Spleen (tissue), 11 donors: ENCODE measurements around the gene EBF4. TPM values are rescaled to one million over a fixed set of nuclear protein-coding genes. Genes with fewer than 3 reads are reported as not detected.
A peak's percentile ranks its signal among the peaks of the same experiment; 100 is the strongest.

Experiments used
- DNase-seq: peaks from one replicate; pipeline ENCODE4 v3.0.0-alpha.2; 2020
- H3K27ac ChIP-seq, 8 donors: fragments of 200-600 bp; sonication (generic) in 7 of 8; 1 replicate in 4 of 8; 2 replicates in 4 of 8; pipeline versions ENCODE4 v1.5.0 to v1.8.0; 2016 to 2021; ENCODE audit warnings: inconsistent platforms in 4 of 8, mild to moderate bottlenecking in 4 of 8, moderate library complexity in 1 of 8
- H3K27me3 ChIP-seq, 7 donors: fragments of 200-600 bp; sonication (generic) in 6 of 7; replicated peaks in 1 of 7; 1 replicate in 4 of 7; 2 replicates in 3 of 7; pipeline versions ENCODE4 v1.5.0 to v1.8.0; 2016 to 2021; ENCODE audit warnings: inconsistent platforms in 3 of 7, mild to moderate bottlenecking in 1 of 7
- H3K36me3 ChIP-seq, 6 donors: fragments of 200-600 bp; sonication (generic) in 5 of 6; 1 replicate in 4 of 6; 2 replicates in 2 of 6; pipeline versions ENCODE4 v1.5.0 to v1.8.0; 2016 to 2021; ENCODE audit warnings: inconsistent platforms in 2 of 6
- H3K4me1 ChIP-seq, 6 donors: fragments of 200-600 bp; sonication (generic) in 5 of 6; 1 replicate in 3 of 6; 2 replicates in 3 of 6; pipeline versions ENCODE4 v1.5.0 to v1.8.0; 2016 to 2021; ENCODE audit warnings: inconsistent platforms in 3 of 6
- H3K4me3 ChIP-seq, 8 donors: fragments of 200-600 bp; sonication (generic) in 7 of 8; 1 replicate in 4 of 8; 2 replicates in 4 of 8; pipeline versions ENCODE4 v1.5.0 to v1.8.0; 2016 to 2021; ENCODE audit warnings: inconsistent platforms in 4 of 8, mild to moderate bottlenecking in 4 of 8, moderate library complexity in 2 of 8
- H3K9me3 ChIP-seq, 8 donors: fragments of 200-600 bp; sonication (generic) in 7 of 8; 1 replicate in 4 of 8; 2 replicates in 4 of 8; pipeline versions ENCODE4 v1.5.0 to v1.8.0; 2016 to 2021; ENCODE audit warnings: inconsistent platforms in 4 of 8
- POLR2A ChIP-seq, 3 donors: fragments of 450-650 bp; IDR thresholded peaks; one replicate each; pipeline ENCODE4 v1.5.1; 2017; ENCODE audit warnings: antibody characterized with exemption in 3 of 3, mild to moderate bottlenecking in 1 of 3
- POLR2AphosphoS5 ChIP-seq, 3 donors: sonication (generic); formaldehyde crosslinking; IDR thresholded peaks; one replicate each; pipeline ENCODE4 v1.5.1; 2017; ENCODE audit warnings: antibody characterized with exemption in 3 of 3
- WGBS, 5 donors: extraction: QIAGEN DNeasy Blood & Tissue Kit in 3 of 5; methylation state at CpG; one replicate each; pipeline versions ENCODE4 v1.1.5 to v1.1.7; 2013 to 2018; 5-methylcytosine and 5-hydroxymethylcytosine counted together
- intact Hi-C: fragments of 100-400 bp; cut with DNase I; formaldehyde crosslinking; loops from one replicate; pipeline ENCODE4 v1.15.0; 2023; ENCODE audit warnings: low total_unique reads
- polyA plus RNA-seq, 3 donors: library from polyadenylated mRNA; stranded (reverse); fragments of 200-250 nt; gene quantifications; one replicate each; pipeline ENCODE4 v1.2.1, GENCODE V29; 2013
- total RNA-seq, 7 donors: library from RNA; depleted of rRNA in 3 of 7; stranded (reverse); fragments of >200 nt in 3 of 7; fragmentation: NEBNext Ultra II Directional in 4 of 7; extraction: Animal tissue kit (Norgen Biotek cat#: 25700) in 4 of 7; gene quantifications; one replicate each; pipeline versions ENCODE4 v1.1.0 to v1.2.1, GENCODE V29; 2016 to 2021
- TF ChIP-seq, protein P1 (sequence below), 11 experiments: fragments of 200-600 bp in 7 of 11; fragments of 450-650 bp in 4 of 11; sonication (generic) in 4 of 11; IDR thresholded peaks in 8 of 11; conservative IDR thresholded peaks in 3 of 11; 1 replicate in 7 of 11; 2 replicates in 4 of 11; pipeline versions ENCODE4 v1.4.0 to v1.8.0; 2016 to 2021; ENCODE audit warnings: antibody characterized with exemption in 11 of 11, inconsistent platforms in 4 of 11, mild to moderate bottlenecking in 1 of 11
- donor health status: healthy with polysubstance abuse.
- donor health status: DM: no; HTN: no; CAD: no; lungs with moderate emphysema.
- donor health status: DM: no; HTN: no; CAD: no.
- donor health status: Bipolar disorder and iron deficiency.
- donor health status: healthy.
- donor health status: DM: no; HTN: no; CAD: no.
- donor health status: DM: yes; HTN: yes; CAD: no.

Gene EBF4
- total and polyA plus RNA-seq, 10 donors: 2.5 to 19.2 (median 6.4) TPM

DNA sequence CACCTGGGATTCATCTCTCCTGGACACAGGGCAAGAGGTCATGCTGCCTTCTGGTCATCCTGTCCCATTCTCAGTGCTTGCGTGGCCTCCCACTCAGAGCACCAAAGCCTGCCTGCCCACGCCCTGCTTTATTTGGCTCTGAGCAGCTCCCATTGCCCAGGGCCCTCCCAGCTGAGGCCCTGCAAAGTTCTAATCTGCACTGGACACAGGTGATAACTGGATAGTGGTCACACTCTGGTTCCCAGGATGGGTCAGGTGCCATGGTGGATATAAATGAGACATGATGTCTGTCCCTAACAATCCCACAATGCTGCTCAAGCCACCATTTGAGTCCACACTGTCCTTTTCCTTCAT is 68.3 kb downstream of the EBF4 start:
- H3K4me3 ChIP-seq: no peak overlapping the region
- H3K27me3 ChIP-seq: peaks cover 0 to 90% (median 13%) of the 10 kb centered on the region in 7 donors
- no peaks in the 10 kb centered on the region for H3K4me1 ChIP-seq
- no peak for TF ChIP-seq POLR2AphosphoS5 (IDR thresholded peaks at IDR 0.05)
- no peak for TF ChIP-seq POLR2A (IDR thresholded peaks at IDR 0.05)
- TF ChIP-seq, protein P1, sequence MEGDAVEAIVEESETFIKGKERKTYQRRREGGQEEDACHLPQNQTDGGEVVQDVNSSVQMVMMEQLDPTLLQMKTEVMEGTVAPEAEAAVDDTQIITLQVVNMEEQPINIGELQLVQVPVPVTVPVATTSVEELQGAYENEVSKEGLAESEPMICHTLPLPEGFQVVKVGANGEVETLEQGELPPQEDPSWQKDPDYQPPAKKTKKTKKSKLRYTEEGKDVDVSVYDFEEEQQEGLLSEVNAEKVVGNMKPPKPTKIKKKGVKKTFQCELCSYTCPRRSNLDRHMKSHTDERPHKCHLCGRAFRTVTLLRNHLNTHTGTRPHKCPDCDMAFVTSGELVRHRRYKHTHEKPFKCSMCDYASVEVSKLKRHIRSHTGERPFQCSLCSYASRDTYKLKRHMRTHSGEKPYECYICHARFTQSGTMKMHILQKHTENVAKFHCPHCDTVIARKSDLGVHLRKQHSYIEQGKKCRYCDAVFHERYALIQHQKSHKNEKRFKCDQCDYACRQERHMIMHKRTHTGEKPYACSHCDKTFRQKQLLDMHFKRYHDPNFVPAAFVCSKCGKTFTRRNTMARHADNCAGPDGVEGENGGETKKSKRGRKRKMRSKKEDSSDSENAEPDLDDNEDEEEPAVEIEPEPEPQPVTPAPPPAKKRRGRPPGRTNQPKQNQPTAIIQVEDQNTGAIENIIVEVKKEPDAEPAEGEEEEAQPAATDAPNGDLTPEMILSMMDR (IDR thresholded peaks at IDR 0.05 in 8 of 11, conservative IDR thresholded peaks at IDR 0.05 in 3 of 11): no peak
- intact Hi-C loops: no loop called here
- H3K9me3 ChIP-seq: no peaks in the 10 kb centered on the region
- no peaks in the 10 kb centered on the region for H3K36me3 ChIP-seq
- H3K27ac ChIP-seq: no peak overlapping the region
- DNase-seq: no peak
- WGBS, 5 donors: 89 to 98% (median 95%) methylated on average over 2 of the region's 2 CpGs

- Histone ChIP-seq H3K4me3 (no peak overlapping the region), H3K27ac (no peak overlapping the region), H3K27me3 (peaks cover 0 to 84% (median 12%) of the 10 kb centered on the region in 7 donors), H3K4me1 (no peaks in the 10 kb centered on the region), H3K36me3 (no peaks in the 10 kb centered on the region), H3K9me3 (no peaks in the 10 kb centered on the region)
- DNase-seq: peak; percentile 5
- 86 to 93% (median 91%) methylated on average over 4 of the region's 4 CpGs for WGBS, 5 donors
- TF ChIP-seq, protein P1 (IDR thresholded peaks at IDR 0.05 in 8 of 11, conservative IDR thresholded peaks at IDR 0.05 in 3 of 11): no peak
- TF ChIP-seq POLR2AphosphoS5 (IDR thresholded peaks at IDR 0.05) (no peak), POLR2A (IDR thresholded peaks at IDR 0.05) (no peak)
- intact Hi-C loops: no loop called here
These were observed 69.3 kb downstream of the EBF4 start for GRCh38 chr20:2761885-2762284.

DNA sequence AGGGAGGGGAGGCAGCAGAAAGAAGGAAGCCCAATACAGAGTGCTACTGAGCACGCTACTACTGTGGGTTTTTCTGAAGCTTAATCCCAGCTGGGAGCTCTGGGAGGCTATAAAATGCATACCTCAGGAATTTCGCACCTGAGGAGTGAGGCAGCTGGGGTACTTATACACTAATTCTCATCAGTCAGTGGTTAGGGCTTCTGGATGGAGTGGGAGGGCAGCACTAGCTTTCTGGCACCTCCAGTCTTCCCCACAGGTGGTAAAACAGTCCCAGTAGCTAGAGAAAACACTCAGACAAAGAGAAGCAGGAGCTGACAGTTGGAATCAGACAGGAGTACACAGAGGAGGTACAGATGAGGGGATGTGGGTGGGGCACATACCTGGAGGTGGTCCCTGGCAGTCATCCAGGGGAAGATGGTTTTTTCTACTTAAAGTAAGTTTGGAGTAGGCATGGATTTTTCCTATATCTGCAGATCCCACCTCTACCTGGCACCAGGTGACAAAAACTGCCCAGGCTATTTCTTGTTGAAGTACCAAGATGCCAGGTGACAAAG is 70.1 kb downstream of the EBF4 start:
- H3K4me3 ChIP-seq: no peak overlapping the region
- H3K36me3 ChIP-seq: no peaks in the 10 kb centered on the region
- peaks cover 0 to 84% (median 12%) of the 10 kb centered on the region in 7 donors for H3K27me3 ChIP-seq
- H3K4me1 ChIP-seq: no peaks in the 10 kb centered on the region
- H3K9me3 ChIP-seq: no peaks in the 10 kb centered on the region
- intact Hi-C loops: no loop called here
- 47 to 72% (median 60%) methylated on average over 2 of the region's 2 CpGs for WGBS, 5 donors
- DNase-seq: peak; percentile 23
- TF ChIP-seq POLR2AphosphoS5 (IDR thresholded peaks at IDR 0.05): no peak
- TF ChIP-seq, protein P1 (IDR thresholded peaks at IDR 0.05 in 8 of 11, conservative IDR thresholded peaks at IDR 0.05 in 3 of 11): no peak
- no peak for TF ChIP-seq POLR2A (IDR thresholded peaks at IDR 0.05)
- no peak overlapping the region for H3K27ac ChIP-seq

GRCh38 chr20:2763186-2763585 is 70.6 kb downstream of the EBF4 start:
- Histone ChIP-seq H3K4me3 (no peak overlapping the region), H3K27me3 (peaks cover 0 to 84% (median 12%) of the 10 kb centered on the region in 7 donors), H3K9me3 (no peaks in the 10 kb centered on the region), H3K36me3 (no peaks in the 10 kb centered on the region), H3K4me1 (no peaks in the 10 kb centered on the region), H3K27ac (no peak overlapping the region)
- no peak for TF ChIP-seq POLR2A (IDR thresholded peaks at IDR 0.05)
- TF ChIP-seq, protein P1 (IDR thresholded peaks at IDR 0.05 in 8 of 11, conservative IDR thresholded peaks at IDR 0.05 in 3 of 11): no peak
- TF ChIP-seq POLR2AphosphoS5 (IDR thresholded peaks at IDR 0.05): no peak
- DNase-seq: no peak
- 51 to 90% (median 79%) methylated on average over 3 to 5 of the region's 5 CpGs for WGBS, 5 donors
- intact Hi-C loops: no loop called here
